Renal cortex interstitium (tissue), 11 donors: ENCODE data around the gene KIF3B. TPM values are rescaled to one million over a fixed set of nuclear protein-coding genes. Genes with fewer than 3 reads are reported as not detected.
"Not testable (repeated sequence)": the region's sequence is repeated elsewhere in the genome, so short reads cannot be mapped to it uniquely, and the experiment has no call there.

Experiments
- DNase-seq, 11 donors: peaks; one replicate each; pipeline ENCODE4 v3.0.0-alpha.2; 2013; ENCODE audit warnings: low read depth in 9 of 11, low spot score in 4 of 11; ENCODE audit errors: extremely low read depth in 1 of 11
- polyA plus RNA-seq, 3 donors: library from polyadenylated mRNA; unstranded; fragments of 120-200 nt; gene quantifications; one replicate each; pipeline ENCODE4 v1.2.1, GENCODE V29; 2013; ENCODE audit not compliant: insufficient read length in 3 of 3

The KIF3B gene
- polyA plus RNA-seq, 3 donors = 42.5 to 43.5 (median 43.0) TPM

DNA sequence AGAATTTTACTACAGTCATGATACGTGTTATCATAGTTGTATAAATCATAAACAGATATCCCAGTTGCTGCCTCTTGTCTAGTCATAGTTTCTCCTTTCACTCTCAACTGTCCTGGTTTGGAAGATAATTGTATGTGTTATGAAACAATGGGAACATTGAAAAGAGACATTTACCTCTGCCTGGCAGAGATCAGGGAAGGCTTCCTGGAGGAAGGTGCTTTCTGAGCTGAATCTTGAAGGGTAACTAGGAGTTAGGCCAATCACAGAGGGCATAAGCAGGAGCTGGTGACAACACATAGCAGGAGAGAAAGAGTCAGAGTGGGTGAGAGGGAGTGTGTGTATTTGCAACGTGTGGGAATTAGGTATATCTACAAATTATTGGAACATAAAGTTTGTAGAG lies 86.0 kb downstream of the KIF3B start:
- no peak for DNase-seq

DNA sequence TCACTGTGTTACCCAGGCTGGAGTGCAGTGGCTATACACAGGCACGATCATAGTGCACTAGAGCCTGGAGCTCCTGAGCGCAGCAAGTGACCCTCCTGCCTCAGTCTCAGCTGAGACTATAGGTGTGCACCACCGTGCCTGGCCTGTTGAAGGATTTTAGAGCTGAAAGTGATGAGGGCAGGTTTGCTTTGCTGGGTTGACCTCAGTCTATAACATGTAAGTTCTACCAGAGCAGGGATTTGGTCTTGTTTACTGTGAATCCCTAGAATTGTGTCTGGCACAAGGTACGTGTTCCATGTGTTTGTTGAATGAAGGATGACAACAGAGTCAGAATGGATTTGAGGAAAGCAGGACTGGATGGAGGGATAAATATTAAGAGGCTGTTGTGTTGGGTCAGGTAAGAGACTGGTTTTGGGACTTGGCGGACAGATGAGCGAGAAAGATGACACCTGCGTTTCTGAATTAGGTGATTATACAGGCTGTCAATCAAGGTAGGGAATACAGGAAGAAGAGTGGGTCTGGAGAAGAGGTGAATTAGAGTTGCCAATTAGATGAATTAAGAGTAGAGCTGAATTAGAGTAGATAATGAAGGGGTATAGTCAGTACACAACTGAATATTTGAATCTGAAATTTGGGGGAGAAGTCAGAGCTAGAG lies 87.2 kb downstream of the KIF3B start:
- DNase-seq = no peak

DNA sequence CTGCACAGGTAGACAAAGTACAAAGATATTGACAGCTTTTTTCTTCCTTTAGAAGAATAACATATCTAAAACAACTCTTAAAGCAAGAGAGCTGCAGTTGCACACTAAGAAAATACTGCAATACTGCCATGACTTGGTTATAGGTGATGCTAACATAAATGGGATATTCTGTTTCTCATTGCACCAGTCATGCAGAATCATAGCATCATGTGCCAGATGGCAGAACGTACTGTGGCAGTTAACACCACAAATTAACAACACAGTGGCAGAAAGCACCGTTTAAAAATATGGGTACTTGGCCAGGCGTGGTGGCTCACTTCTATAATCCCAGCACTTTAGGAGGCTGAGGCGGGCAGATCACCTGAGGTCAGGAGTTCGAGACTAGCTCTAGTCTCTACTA lies 88.1 kb downstream of the KIF3B start:
- no peak for DNase-seq

DNA sequence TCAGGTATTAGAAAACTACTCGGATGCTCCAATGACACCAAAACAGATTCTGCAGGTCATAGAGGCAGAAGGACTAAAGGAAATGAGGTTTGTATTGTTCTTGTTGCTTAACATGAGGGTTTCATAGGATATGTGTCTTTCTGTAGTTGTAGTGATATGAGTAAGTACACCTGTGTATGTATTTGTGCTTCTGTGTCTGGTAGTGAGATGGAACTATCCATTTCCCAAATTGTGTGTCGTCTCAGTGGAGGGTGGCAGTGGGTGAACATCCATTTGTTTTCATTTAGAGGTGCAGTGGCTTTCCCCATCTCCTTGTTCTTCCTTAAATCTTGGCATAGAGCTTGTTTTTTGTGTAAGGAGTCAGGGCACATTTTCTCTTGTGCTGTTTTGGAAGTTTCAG lies 88.9 kb downstream of the KIF3B start:
- no peak for DNase-seq

DNA sequence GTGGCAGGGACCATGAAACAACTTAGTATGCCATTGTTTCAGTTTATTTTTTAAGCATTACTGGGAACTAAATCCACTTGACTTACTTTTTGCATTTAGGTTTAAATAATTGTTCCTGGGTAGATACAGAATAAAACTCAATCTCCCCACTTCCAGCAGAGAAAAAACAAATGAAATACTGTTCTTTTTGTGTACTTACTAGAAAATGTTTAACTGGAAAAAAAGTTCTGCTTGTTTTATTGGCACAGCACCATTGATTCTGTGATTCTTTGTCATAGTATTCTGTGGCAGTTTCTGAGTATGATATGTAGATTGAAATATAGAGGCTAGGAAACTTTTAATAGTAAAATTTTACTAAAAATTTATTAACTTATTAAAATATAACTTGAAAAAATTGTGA lies 90.9 kb downstream of the KIF3B start:
- DNase-seq = no peak

DNA sequence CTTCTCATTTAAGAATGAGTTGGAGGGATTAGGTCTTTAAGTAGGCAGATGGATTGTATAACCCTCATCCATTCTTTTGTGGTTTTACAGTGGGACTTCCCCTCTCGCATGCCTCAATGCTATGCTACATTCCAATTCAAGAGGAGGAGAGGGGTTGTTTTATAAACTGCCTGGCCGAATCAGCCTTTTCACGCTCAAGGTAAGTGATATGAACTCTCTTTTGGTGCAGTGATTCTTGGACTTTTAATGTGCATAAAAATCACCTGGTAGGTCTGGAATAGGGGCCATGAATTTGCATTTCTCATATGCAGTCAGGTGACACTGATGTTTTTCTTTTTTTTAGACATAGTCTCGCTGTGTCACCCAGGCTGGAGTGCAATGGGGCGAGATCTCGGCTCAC lies 91.5 kb downstream of the KIF3B start:
- no peak for DNase-seq

DNA sequence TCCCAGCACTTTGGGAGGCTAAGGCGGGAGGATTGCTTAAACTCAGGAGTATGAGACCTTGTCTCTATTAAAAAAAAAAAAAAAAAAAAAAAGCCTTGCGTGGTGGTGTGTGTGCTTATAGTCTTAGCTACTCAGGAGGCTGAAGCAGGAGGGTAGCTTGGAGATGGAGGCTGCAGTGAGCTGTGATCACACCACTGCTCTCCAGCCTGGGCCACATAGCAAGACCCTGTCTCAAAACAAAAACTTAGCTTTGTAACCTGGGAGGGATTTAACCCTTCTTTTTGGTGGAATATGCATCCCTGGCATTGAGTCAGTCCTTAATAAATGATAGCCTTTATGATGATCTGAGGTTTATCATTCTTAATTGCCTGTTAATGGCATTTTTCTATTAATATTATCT lies 93.4 kb downstream of the KIF3B start:
- no peak for DNase-seq

DNA sequence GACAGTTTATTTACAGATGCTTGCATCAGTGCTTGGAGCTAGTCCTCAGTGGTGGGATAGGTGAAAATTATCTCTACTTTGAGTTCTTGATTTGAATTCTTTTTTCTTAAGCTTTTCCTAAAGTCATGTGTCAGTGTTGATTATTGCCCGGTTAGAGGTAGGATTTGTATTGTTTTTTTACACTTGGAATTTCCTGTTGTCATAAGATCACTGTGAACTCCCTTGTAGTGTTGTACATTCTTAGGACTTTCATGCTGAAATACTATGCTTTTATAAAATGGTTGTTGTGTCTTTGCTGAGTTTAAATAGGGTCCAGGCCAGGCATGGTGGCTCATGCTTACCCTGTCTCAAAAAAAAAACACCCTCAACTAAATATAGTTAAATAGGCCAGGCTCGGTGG lies 101.0 kb downstream of the KIF3B start:
- no peak for DNase-seq

DNA sequence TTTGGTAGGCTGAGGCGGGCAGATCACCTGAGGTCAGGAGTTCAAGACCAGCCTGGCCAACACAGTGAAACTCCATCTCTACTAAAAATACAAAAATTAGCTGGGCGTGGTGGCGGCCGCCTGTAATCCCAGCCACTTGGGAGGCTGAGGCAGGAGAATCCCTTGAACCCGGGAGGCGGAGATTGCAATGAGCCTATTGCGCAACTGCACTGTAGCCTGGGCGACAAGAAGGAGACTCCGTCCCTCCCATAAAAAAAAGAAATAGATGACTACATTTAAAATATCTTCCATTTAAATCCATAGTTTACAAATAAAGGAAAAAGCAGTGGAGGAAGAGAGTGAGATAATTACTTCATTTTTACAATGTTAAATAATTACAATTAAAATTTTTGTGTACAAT lies 102.6 kb downstream of the KIF3B start:
- not testable (repeated sequence) for DNase-seq

DNA sequence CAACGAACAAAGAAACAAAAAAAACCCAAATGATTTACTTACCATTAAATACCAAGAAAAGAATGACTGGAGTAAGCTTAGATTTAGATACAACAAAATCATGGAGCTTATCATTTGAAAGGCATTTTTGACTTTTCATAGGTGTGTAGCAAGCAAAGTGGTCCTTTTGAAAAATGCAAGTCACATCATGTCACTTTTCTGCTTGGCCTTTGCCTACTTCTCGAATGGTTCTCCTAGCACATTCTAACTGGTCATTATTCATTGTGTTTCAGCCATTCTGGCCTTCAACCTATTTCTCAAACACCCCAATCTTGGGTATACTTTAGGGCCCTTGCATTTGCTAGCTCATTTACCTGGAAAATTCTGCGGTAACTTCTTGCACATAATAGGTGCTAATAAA lies 103.3 kb downstream of the KIF3B start:
- DNase-seq = no peak

DNA sequence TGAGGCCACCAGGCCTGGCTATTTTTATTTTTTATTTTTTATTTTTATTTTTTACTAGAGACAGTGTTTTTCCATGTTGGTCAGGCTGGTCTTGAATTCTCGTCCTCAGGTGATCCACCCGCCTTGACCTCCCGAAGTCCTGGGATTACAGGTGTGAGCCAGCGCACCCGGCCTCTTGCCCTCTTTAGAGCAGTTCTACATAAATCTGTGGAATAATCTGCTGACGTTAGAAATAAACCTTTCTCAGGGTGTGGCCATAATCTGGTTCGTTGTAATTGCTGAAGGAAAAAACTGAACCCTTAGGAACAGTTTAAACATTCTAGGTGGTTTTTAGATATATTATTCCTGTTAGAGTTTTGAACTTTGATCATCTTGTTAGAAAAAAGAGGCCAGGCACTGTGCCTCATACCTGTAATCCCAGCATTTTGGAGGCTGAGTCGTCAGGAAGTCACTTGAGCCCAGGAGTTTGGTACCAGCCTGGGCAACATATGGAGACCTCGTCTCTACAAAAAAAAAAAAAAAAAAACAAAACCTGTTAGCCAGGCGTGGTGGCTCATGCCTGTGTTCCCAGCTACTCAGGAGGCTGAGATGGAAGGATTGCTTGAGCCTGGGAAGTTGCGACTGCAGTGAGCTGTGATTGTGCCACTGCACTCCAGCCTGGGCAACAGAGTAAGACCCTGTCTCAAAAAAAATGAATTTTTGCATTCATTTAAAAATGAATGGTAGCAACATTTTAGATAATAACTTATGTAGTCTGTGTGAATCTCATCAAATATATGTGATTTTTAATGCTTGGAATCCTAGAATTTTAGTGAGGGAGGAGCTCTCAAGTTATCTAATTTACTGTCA lies 104.9 kb downstream of the KIF3B start:
- DNase-seq = no peak

DNA sequence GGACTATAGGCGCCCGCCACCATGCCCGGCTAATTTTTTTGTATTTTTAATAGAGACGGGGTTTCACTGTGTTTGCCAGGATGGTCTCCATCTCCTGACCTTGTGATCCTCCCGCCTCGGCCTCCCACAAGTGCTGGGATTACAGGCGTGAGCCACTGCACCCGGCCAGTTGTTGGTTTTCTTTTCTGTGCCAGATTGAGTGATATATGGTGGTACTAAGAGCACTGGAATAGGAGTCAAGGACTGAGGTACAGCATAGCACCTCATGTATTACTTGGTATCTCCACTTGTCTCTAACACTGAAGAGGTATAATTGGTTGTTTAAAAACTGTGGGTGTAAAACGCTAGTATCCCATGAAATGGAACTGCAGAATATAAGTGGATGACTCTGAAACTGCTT lies 106.0 kb downstream of the KIF3B start:
- not testable (repeated sequence) for DNase-seq

Other genes with a start within 250 kb of the KIF3B start
- 1 to 10 TPM; 2.2 to 3.3 (median 3.2) TPM for gene HCK, start 225.4 kb upstream of the KIF3B start, polyA plus RNA-seq
- 10 to 100 TPM; 66.5 to 73.0 (median 68.9) TPM for gene TM9SF4, start 167.9 kb upstream of the KIF3B start, polyA plus RNA-seq
- 10 to 100 TPM; 20.3 to 21.7 (median 21.4) TPM for gene PLAGL2, start 69.9 kb upstream of the KIF3B start, polyA plus RNA-seq
- 10 to 100 TPM; 40.8 to 45.0 (median 41.7) TPM for gene POFUT1, start 69.8 kb upstream of the KIF3B start, polyA plus RNA-seq
- 10 to 100 TPM; 61.9 to 78.5 (median 72.4) TPM for gene ASXL1, start 80.7 kb downstream of the KIF3B start, polyA plus RNA-seq